Measurements from ENCODE around the gene TEX12.

GRCh38 chr11:112219476-112220232 is 52.5 kb downstream of the TEX12 start:
- peak; percentile 70 to 93 (median 76) for TF ChIP-seq CTCF (IDR thresholded peaks at IDR 0.05)
- peak in 1 of 2 donors; percentile 50 for TF ChIP-seq POLR2AphosphoS5 (IDR thresholded peaks at IDR 0.05; ENCODE audit: insufficient read depth in 1 of 2, low read depth in 1 of 2)
- TF ChIP-seq POLR2A (IDR thresholded peaks at IDR 0.05), result no peak

All from vagina (tissue), 2 donors.